ENCODE measurements around the gene RBL2. TPM values are rescaled to one million over a fixed set of nuclear protein-coding genes. Genes with fewer than 3 reads are reported as not detected.

The RBL2 gene
- total and polyA plus RNA-seq, 2 of the 13 experiments (the other 11 are each of a cell fraction or from before 2014, with no cell fraction given), result 41.2 to 60.9 TPM

DNA sequence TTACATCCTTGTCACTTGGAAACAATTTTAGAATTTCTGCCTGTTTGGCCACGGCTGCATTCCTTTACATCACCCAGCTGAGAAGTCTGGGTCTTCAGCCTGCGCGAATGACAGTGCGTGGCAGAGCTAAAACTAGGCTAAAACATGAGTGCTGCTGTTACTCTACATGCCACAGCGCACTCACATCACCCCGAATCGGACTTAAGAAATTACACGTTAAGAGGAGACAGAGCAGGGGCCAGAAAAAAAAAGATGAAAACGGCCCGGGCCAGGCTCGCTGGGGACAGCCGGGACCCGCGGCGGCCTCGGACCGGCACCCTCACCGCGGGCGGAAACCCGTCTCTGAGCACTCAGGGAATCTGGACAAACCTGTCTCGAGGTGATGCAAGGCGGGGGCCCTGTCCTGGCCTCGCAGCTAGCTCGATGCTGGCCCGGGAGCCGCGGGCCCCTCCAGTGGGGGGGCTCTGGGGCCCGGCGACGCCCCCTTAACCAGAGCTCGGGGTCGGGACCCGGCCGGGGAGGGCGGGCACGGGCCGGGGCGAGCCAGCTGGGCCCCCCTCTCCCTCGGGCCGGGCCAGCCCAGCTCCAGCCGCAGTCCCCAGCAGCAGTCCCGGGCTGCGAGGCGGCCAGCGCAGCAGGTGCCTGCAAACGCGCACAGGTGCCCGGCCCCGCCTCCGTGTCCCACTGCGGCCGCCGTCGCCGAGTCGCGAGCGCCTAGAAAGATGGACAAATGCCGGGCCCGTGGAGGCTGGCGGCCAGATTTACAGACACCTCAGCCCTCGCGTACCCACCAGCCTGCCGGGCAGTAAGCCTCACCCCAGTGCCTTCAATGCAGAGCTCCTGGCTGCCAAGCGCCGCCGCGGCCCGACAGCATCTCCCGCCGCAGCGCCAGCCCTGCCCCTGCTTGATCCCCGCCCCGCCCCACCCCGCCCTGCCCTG is 68.3 kb downstream of the RBL2 start, which contains the start of gene AKTIP (continued):
- TF ChIP-seq, protein P1, sequence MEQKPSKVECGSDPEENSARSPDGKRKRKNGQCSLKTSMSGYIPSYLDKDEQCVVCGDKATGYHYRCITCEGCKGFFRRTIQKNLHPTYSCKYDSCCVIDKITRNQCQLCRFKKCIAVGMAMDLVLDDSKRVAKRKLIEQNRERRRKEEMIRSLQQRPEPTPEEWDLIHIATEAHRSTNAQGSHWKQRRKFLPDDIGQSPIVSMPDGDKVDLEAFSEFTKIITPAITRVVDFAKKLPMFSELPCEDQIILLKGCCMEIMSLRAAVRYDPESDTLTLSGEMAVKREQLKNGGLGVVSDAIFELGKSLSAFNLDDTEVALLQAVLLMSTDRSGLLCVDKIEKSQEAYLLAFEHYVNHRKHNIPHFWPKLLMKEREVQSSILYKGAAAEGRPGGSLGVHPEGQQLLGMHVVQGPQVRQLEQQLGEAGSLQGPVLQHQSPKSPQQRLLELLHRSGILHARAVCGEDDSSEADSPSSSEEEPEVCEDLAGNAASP (CRISPR knock-in tag; IDR thresholded peaks at IDR 0.05; ENCODE audit: borderline replicate concordance), result 0 out of 2 replicates have a peak, but pooled peaks have one; percentile 8
- TF ChIP-seq PLRG1 (conservative IDR thresholded peaks at IDR 0.05), result no peak
- TF ChIP-seq, protein P2, sequence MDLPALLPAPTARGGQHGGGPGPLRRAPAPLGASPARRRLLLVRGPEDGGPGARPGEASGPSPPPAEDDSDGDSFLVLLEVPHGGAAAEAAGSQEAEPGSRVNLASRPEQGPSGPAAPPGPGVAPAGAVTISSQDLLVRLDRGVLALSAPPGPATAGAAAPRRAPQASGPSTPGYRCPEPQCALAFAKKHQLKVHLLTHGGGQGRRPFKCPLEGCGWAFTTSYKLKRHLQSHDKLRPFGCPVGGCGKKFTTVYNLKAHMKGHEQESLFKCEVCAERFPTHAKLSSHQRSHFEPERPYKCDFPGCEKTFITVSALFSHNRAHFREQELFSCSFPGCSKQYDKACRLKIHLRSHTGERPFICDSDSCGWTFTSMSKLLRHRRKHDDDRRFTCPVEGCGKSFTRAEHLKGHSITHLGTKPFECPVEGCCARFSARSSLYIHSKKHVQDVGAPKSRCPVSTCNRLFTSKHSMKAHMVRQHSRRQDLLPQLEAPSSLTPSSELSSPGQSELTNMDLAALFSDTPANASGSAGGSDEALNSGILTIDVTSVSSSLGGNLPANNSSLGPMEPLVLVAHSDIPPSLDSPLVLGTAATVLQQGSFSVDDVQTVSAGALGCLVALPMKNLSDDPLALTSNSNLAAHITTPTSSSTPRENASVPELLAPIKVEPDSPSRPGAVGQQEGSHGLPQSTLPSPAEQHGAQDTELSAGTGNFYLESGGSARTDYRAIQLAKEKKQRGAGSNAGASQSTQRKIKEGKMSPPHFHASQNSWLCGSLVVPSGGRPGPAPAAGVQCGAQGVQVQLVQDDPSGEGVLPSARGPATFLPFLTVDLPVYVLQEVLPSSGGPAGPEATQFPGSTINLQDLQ (CRISPR knock-in tag; IDR thresholded peaks at IDR 0.05), result peak; percentile 84; the same call in 1 of the 2 replicates
- TF ChIP-seq, protein P3, sequence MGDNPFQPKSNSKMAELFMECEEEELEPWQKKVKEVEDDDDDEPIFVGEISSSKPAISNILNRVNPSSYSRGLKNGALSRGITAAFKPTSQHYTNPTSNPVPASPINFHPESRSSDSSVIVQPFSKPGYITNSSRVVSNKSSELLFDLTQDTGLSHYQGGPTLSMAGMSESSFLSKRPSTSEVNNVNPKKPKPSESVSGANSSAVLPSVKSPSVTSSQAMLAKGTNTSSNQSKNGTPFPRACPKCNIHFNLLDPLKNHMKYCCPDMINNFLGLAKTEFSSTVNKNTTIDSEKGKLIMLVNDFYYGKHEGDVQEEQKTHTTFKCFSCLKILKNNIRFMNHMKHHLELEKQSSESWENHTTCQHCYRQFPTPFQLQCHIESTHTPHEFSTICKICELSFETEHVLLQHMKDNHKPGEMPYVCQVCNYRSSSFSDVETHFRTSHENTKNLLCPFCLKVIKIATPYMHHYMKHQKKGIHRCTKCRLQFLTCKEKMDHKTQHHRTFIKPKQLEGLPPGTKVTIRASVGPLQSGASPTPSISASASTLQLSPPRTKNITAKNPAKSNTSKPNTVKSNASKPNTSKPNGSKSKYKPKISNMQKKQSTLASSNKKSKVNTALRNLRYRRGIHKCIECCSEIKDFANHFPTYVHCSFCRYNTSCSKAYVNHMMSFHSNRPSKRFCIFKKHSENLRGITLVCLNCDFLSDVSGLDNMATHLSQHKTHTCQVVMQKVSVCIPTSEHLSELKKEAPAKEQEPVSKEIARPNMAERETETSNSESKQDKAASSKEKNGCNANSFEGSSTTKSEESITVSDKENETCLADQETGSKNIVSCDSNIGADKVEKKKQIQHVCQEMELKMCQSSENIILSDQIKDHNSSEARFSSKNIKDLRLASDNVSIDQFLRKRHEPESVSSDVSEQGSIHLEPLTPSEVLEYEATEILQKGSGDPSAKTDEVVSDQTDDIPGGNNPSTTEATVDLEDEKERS (CRISPR knock-in tag; IDR thresholded peaks at IDR 0.05), result no peak
- no peak for TF ChIP-seq FLYWCH1 (CRISPR knock-in tag; IDR thresholded peaks at IDR 0.05)
- TF ChIP-seq ZNF225 (CRISPR knock-in tag; IDR thresholded peaks at IDR 0.05), result no peak; the same call in 1 of the 2 replicates
- TF ChIP-seq KAT8 (CRISPR knock-in tag; IDR thresholded peaks at IDR 0.05), result 0 out of 2 replicates have a peak, but pooled peaks have one; percentile 10
- 0 out of 2 replicates have a peak, but pooled peaks have one; percentile 55 for TF ChIP-seq ETV6 (CRISPR knock-in tag; conservative IDR thresholded peaks at IDR 0.05)
- no peak for TF ChIP-seq SNAPC2 (CRISPR knock-in tag; IDR thresholded peaks at IDR 0.05)
- no peak for TF ChIP-seq KDM6A (CRISPR knock-in tag; IDR thresholded peaks at IDR 0.05; ENCODE audit: low read depth)
- 0 out of 2 replicates have a peak, but pooled peaks have one; percentile 30 for TF ChIP-seq AKAP8 (CRISPR knock-in tag; IDR thresholded peaks at IDR 0.05)
- 0 out of 2 replicates have a peak, but pooled peaks have one; percentile 37 for TF ChIP-seq ZNF570 (CRISPR knock-in tag; IDR thresholded peaks at IDR 0.05; ENCODE audit: borderline replicate concordance)
- TF ChIP-seq ZNF367 (CRISPR knock-in tag; IDR thresholded peaks at IDR 0.05; ENCODE audit: borderline replicate concordance), result no peak
- TF ChIP-seq POLR2AphosphoS5 (IDR thresholded peaks at IDR 0.05; ENCODE audit: low read depth, low read length), result 0 out of 2 replicates have a peak, but pooled peaks have one; percentile 23
- TF ChIP-seq, protein P4, sequence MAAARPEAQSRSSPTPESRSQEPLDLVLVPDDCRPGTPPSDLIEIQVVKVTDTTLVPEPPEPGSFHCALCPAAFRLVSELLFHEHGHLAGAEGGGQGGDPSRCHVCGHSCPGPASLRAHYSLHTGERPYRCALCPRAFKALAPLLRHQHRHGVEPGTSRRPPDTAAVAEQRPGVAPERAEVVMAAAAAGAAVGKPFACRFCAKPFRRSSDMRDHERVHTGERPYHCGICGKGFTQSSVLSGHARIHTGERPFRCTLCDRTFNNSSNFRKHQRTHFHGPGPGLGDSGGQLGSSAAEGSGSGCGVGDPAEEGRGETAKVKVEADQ (CRISPR knock-in tag; IDR thresholded peaks at IDR 0.05; ENCODE audit: borderline replicate concordance), result no peak
- TF ChIP-seq SIN3A (IDR thresholded peaks at IDR 0.05; ENCODE audit: borderline replicate concordance, low read depth, low read length), result peak; percentile 56; the same call in 1 of the 2 replicates
- TF ChIP-seq, protein P5, sequence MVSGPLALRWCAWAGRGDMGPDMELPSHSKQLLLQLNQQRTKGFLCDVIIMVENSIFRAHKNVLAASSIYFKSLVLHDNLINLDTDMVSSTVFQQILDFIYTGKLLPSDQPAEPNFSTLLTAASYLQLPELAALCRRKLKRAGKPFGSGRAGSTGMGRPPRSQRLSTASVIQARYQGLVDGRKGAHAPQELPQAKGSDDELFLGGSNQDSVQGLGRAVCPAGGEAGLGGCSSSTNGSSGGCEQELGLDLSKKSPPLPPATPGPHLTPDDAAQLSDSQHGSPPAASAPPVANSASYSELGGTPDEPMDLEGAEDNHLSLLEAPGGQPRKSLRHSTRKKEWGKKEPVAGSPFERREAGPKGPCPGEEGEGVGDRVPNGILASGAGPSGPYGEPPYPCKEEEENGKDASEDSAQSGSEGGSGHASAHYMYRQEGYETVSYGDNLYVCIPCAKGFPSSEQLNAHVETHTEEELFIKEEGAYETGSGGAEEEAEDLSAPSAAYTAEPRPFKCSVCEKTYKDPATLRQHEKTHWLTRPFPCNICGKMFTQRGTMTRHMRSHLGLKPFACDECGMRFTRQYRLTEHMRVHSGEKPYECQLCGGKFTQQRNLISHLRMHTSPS (CRISPR knock-in tag; IDR thresholded peaks at IDR 0.05; ENCODE audit: low read depth), result no peak; the same call in 1 of the 2 replicates
- TF ChIP-seq MIER3 (CRISPR knock-in tag; IDR thresholded peaks at IDR 0.05; ENCODE audit: borderline replicate concordance), result no peak
- no peak for TF ChIP-seq CEBPG (CRISPR knock-in tag; IDR thresholded peaks at IDR 0.05)

Data from HepG2 (cell line).